Mesodermal cell (in vitro differentiated cells): ENCODE measurements around the gene AMMECR1.

Experiments used
- H3K27ac ChIP-seq: 2 replicates; pipeline ENCODE4 v1.7.0; 2013; ENCODE audit warnings: mild to moderate bottlenecking, low read depth, low read length, moderate library complexity; ENCODE audit not compliant: severe bottlenecking
- H3K36me3 ChIP-seq: 2 replicates; pipeline ENCODE4 v1.7.1; 2013; ENCODE audit warnings: mild to moderate bottlenecking, low read length, moderate library complexity; ENCODE audit not compliant: control insufficient read depth, insufficient read depth
- H3K4me1 ChIP-seq: one replicate; pipeline ENCODE4 v1.7.1; 2013; ENCODE audit warnings: mild to moderate bottlenecking, low read length; ENCODE audit not compliant: insufficient read depth, control insufficient read depth, poor library complexity, severe bottlenecking
- H3K4me3 ChIP-seq: 2 replicates; pipeline ENCODE4 v1.7.0; 2013; ENCODE audit warnings: low read length, control low read depth, mild to moderate bottlenecking; ENCODE audit not compliant: insufficient read depth, poor library complexity, severe bottlenecking; ENCODE audit errors: extremely low read depth
- H3K9me3 ChIP-seq: 2 replicates; pipeline ENCODE4 v1.7.1; 2013; ENCODE audit warnings: mild to moderate bottlenecking, low read length, moderate library complexity; ENCODE audit not compliant: control insufficient read depth
- WGBS, 2 experiments: methylation state at CpG; one replicate each; pipeline ENCODE4 v1.1.5; 2013; ENCODE audit warnings: missing lambda C conversion rate in 2 of 2; ENCODE audit not compliant: insufficient coverage in 2 of 2; 5-methylcytosine and 5-hydroxymethylcytosine counted together

The AMMECR1 gene

GRCh38 chrX:110172215-110172614 lies 145.7 kb downstream of the AMMECR1 start:
- Histone ChIP-seq H3K4me1 (no peaks in the 10 kb centered on the region), H3K9me3 (no peaks in the 10 kb centered on the region), H3K27ac (no peak overlapping the region), H3K4me3 (no peak overlapping the region), H3K36me3 (peaks cover 11% of the 10 kb centered on the region)
- 89 to 100% methylated on average over 2 to 5 of the region's 10 CpGs for WGBS, 2 experiments

DNA sequence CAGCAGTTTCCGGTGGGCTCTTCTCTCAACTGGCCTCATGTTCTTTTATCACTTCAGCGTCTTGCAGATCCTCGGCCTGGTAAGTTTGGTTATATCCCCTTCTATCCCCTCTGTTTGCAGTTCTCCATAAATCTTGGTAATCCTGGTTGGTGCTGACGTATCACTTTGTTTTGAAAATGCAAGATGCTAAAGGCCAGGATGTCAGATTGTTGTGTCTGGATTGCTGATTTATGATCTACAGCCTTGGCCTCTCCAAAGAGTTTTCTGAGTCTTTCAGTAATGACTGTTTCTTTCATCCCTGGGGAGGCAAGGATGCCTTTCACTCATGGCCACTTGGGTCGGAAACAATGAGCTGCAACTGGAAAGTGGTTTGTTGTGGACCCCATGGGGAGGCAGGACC lies 146.4 kb downstream of the AMMECR1 start:
- Histone ChIP-seq H3K27ac (no peak overlapping the region), H3K4me3 (no peak overlapping the region)
- 80 to 100% methylated on average over 1 of the region's 5 CpGs for WGBS, 2 experiments

GRCh38 chrX:110170029-110170428 lies 147.9 kb downstream of the AMMECR1 start:
- no peaks in the 10 kb centered on the region for H3K4me1 ChIP-seq
- no peak overlapping the region for H3K4me3 ChIP-seq
- H3K27ac ChIP-seq = no peak overlapping the region
- 60 to 77% methylated on average over 1 to 2 of the region's 3 CpGs for WGBS, 2 experiments
- H3K9me3 ChIP-seq = no peaks in the 10 kb centered on the region
- peaks cover 7% of the 10 kb centered on the region for H3K36me3 ChIP-seq

More for the DNA sequence above, 146.4 kb downstream of the AMMECR1 start:
- H3K36me3 ChIP-seq = peaks cover 12% of the 10 kb centered on the region
- no peaks in the 10 kb centered on the region for H3K4me1 ChIP-seq
- H3K9me3 ChIP-seq = no peaks in the 10 kb centered on the region

DNA sequence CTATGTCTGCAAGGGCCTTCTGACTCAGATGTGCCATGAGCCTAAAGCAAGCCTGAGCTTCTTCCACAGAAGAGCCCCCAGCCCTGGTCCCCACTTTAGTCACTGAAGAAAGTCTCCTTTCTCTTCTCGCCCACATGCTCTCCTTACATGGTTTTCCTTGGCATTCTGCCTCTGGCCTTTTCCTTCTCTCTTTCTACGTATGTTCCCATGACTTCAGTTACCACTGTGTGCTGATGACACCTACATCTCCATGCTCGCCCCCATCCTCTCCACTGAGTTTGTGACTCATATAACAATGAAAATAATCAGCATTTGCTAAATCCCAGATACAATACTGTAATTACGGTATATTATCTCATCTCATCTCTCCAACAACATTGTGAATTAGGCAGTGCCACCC lies 149.3 kb downstream of the AMMECR1 start:
- Histone ChIP-seq H3K4me1 (no peaks in the 10 kb centered on the region), H3K27ac (no peak overlapping the region), H3K9me3 (no peaks in the 10 kb centered on the region), H3K4me3 (no peak overlapping the region), H3K36me3 (peaks cover 7% of the 10 kb centered on the region)
- WGBS, 2 experiments = 88 to 92% methylated on average over 1 to 2 of the region's 4 CpGs

DNA sequence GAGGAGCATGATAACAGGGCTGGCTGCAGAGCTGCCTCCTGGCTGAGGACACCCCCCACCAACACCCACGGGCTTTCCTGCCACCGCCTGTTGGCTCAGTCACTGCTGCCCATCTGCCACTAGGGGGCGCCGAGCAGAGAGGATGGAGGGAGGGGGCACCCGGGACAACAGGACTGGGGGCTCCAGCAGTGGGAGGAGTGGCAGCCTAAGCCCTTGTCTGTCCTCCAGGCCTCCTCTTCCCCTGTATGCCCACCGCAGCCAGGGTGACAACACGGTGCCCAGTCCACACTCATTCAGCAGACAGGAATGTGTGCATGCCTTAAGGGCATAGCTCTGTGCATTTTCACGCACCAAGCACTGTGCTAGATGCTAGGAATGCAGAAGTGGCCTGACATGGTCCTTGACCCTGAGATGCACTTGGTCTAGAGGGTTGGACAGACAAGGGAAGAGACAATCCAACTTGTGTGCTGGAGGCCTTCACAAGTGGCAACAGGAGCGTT lies 149.9 kb downstream of the AMMECR1 start:
- no peak overlapping the region for H3K4me3 ChIP-seq
- H3K36me3 ChIP-seq = peaks cover 7% of the 10 kb centered on the region
- H3K9me3 ChIP-seq = no peaks in the 10 kb centered on the region
- H3K27ac ChIP-seq = no peak overlapping the region
- H3K4me1 ChIP-seq = no peaks in the 10 kb centered on the region
- WGBS, 2 experiments = 83 to 94% methylated on average over 1 to 2 of the region's 9 CpGs

GRCh38 chrX:110163488-110163887 lies 154.4 kb downstream of the AMMECR1 start:
- H3K27ac ChIP-seq = no peak overlapping the region
- 88 to 100% methylated on average over 1 of the region's 3 CpGs for WGBS, 2 experiments
- H3K4me1 ChIP-seq = peaks cover 5% of the 10 kb centered on the region
- H3K36me3 ChIP-seq = peaks cover 2% of the 10 kb centered on the region
- H3K9me3 ChIP-seq = no peaks in the 10 kb centered on the region
- no peak overlapping the region for H3K4me3 ChIP-seq

DNA sequence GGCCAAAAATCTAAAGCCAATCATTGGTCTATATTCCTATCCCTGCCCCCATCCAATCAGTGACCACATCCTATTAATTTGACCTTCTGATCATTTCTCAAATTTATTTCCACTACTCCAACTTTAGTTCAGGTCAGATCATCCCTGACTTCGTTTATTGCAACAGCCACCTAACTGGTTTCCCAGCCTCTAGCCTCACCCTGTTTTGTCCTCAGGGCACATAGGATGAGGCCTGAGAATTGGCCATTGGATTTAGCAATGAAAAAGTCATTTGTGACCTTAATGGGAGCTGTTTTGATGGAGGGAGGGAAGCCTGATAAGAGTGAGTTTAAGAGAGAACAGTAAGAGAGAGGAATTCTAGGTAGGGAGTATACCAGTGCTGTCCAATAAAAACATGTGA lies 155.0 kb downstream of the AMMECR1 start:
- H3K4me1 ChIP-seq = peaks cover 5% of the 10 kb centered on the region
- H3K4me3 ChIP-seq = no peak overlapping the region
- no peaks in the 10 kb centered on the region for H3K9me3 ChIP-seq
- H3K36me3 ChIP-seq = peaks cover 2% of the 10 kb centered on the region
- no CpG with 5 or more reads among the region's 1 CpG for WGBS, 2 experiments
- H3K27ac ChIP-seq = no peak overlapping the region

DNA sequence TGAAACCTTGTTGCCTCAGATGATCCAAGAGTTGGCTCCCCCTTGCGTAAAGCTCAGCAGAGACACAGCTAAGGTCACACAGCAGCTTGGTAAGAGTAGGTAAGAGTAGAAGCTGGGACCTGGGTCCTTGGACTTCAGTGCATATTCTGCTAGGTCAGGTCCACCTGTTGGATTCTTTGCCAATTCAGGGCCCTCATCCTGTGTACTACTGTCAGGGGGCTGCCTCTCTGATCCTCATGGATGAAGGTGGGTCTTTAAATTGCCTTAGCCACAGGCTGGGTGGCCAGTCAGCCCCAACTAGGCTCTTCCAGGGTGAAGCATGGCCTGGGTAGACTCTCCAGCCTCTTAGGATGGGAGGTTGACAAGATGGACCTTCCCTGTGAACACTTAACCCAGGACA lies 155.8 kb downstream of the AMMECR1 start:
- Histone ChIP-seq H3K27ac (no peak overlapping the region), H3K9me3 (no peaks in the 10 kb centered on the region), H3K4me3 (no peak overlapping the region), H3K4me1 (peaks cover 5% of the 10 kb centered on the region), H3K36me3 (peaks cover under 1% of the 10 kb centered on the region)
- 100% methylated on average over 1 of the region's 1 CpG; no CpG with 5 or more reads in 1 of the 2 experiments for WGBS, 2 experiments

- Histone ChIP-seq H3K36me3 (no peaks in the 10 kb centered on the region), H3K4me1 (peaks cover 5% of the 10 kb centered on the region), H3K4me3 (no peak overlapping the region), H3K9me3 (no peaks in the 10 kb centered on the region), H3K27ac (peak overlapping the region; percentile 77)
- whole genome bisulfite sequencing, 2 experiments = no CpG with 5 or more reads among the region's 1 CpG
These were observed 156.6 kb downstream of the AMMECR1 start for GRCh38 chrX:110161361-110161686.

DNA sequence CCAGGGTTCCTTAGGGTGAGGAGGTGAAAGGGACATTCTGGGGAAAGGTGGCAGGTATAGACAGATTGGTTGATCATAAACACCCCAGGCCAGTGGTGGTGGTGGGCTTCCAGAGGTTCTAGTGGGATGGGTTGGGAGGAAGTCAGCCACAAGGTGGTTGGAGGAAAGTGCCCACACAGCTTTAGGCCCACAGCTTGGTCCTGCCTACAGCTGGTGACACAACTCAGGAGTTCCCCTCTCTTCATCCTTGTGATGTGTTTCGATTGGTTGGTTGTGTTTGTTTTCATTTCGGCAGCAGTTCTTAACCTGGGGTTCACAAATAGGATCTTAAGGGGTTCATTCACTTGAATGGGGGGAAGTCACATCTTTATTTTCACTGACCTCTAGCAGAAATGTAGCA lies 158.0 kb downstream of the AMMECR1 start:
- no peaks in the 10 kb centered on the region for H3K36me3 ChIP-seq
- no peak overlapping the region for H3K27ac ChIP-seq
- H3K9me3 ChIP-seq = no peaks in the 10 kb centered on the region
- peaks cover 5% of the 10 kb centered on the region for H3K4me1 ChIP-seq
- WGBS, 2 experiments = no CpG with 5 or more reads among the region's 2 CpGs
- no peak overlapping the region for H3K4me3 ChIP-seq

GRCh38 chrX:110159235-110159634 lies 158.7 kb downstream of the AMMECR1 start:
- WGBS, 2 experiments = 75 to 91% methylated on average over 4 to 6 of the region's 7 CpGs
- Histone ChIP-seq H3K27ac (no peak overlapping the region), H3K4me3 (no peak overlapping the region), H3K9me3 (no peaks in the 10 kb centered on the region), H3K4me1 (peaks cover 5% of the 10 kb centered on the region), H3K36me3 (peaks cover 4% of the 10 kb centered on the region)
